ENCODE results near the gene TSPAN7.

- TF ChIP-seq POLR2A (IDR thresholded peaks at IDR 0.05) (no peak), CTCF (IDR thresholded peaks at IDR 0.05) (no peak)
Observed at GRCh38 chrX:38601866-38602265, 40.5 kb downstream of the TSPAN7 start.

Measured in right lobe of liver (tissue), 4 donors.